GM08714 (cell line): ENCODE data around the gene RALGAPB.
"Not testable (repeated sequence)": the region's sequence is repeated elsewhere in the genome, so short reads cannot be mapped to it uniquely, and the experiment has no call there.

Experiments
- H3K4me3 ChIP-seq: fragments of 200-500 bp; sonication (Bioruptor generic); 2 replicates; pipeline ENCODE4 v1.5.1; 2014; ENCODE audit warnings: mild to moderate bottlenecking, low read length, inconsistent platforms
- ZNF274 ChIP-seq: IDR thresholded peaks from 2 replicates; pipeline ENCODE4 v1.6.1; 2012; ENCODE audit warnings: mild to moderate bottlenecking, low read depth, low read length

RALGAPB gene

DNA sequence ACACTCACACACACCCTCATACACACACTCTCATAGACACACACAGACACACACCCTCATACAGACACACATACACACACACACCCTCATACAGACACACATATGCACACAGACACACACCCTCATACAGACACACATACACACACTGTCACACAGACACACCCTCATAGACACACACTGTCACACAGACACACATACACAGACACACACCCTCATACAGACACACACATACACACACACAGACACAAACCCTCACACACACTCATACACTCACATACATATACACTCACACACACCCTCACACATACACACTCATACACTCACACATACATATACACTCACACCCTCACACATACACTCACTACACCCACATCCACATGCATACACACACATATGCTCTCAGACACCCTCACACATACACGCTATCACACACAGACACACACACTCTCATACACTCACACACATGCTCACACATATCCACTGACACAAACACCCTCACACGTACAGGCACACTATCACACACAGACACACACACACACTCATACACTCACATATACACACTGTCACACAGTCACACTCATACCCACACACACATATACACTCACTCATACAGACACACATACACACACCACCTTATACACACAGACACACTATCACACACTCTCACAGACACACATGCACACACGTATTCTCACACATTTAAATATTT, 117.5 kb downstream of the RALGAPB start:
- TF ChIP-seq ZNF274 = no peak
- no peak overlapping the region for H3K4me3 ChIP-seq

DNA sequence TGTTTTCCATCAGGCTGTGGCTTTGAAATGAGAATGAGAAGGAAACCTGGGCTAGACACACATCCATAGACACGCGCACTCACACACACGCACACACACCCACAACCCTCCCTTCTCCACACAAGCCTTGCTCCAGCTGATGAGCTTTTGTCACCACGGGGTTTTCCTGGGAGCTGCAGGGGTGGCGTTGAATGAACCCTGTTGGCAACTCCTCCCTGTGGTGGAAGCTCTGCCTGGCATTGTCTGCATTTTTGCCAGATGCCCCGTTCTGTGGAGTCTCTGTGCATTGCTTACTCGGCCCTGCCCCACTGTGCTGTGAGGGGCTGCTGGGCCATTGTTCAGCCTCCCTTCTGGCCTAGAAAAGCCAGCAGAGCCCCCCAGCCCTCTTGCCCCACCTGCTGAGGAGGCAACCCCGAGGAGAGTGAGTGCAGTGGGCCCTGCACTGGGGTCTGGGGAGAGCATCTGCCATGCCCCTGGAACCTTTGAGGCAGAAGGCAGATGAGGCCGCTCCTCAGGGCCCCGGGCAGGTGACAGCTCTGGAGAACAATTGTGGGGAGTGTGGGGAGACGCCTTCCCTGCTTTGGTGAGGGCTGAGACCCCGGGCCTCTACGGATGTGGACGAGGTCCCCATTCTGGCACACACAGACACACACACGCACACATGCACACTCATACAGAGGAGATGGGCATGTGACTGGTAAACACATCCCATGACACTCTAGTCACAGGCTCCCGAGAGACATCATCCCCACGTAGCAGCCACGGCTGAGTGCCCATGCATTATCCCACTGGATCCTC, 118.2 kb downstream of the RALGAPB start:
- no peak for TF ChIP-seq ZNF274
- H3K4me3 ChIP-seq = no peak overlapping the region

DNA sequence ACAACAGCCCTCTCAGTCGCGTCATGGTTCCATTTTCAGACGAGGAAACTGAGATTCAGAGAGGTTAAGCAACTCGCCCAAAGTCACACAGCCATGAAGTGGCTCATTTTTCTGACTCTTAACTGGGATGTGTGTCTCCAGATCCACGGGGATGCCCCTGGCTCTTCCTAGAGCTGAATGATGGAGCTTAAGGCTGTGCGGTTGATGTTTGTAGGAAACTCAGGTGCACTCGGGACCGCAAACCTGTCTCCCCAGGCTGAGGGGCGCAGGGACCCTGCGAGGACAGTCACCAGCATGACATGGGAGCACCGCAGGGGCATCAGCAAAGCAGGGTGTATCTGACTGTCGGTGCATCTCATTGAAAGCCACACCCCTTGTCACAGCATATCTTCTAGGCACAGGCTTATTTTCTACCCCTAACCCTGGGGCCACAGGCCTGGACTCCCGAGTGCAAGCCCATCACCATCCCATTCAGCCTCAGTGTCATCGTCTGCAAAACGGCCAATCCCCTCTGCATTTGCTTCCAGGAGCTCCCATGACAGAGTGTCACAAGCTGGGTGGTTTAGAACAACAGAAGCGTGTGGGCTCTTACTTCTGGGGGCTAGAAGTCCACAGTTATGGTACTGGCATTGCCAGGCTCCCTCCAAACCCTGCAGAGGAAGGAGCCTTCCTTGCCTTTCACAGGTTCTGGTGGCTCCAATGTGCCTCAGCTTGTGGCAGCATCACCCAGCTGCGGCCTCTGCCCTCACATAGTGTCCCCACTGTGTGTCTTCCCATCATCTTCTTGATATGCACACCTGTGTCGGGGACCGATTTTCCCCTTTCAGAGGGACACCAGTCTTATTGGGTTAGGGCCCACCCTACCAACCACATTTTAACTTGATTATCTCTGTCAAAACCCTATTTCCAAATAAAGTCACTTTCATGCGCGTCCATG, 119.1 kb downstream of the RALGAPB start:
- no peak overlapping the region for H3K4me3 ChIP-seq
- TF ChIP-seq ZNF274 = no peak

DNA sequence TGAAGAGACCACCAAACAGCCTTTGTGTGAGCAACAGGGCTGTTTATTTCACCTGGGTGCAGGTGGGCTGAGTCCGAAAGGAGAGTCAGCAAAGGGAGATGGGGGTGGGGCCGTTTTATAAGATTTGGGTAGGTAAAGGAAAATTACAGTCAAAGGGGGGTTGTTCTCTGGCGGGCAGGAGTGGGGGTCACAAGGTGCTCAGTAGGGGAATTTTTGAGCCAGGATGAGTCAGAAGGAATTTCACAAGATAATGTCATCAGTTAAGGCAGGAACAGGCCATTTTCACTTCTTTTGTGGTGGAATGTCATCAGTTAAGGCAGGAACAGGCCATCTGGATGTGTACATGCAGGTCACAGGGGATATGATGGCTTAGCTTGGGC, 119.8 kb downstream of the RALGAPB start:
- H3K4me3 ChIP-seq = not testable (repeated sequence)

DNA sequence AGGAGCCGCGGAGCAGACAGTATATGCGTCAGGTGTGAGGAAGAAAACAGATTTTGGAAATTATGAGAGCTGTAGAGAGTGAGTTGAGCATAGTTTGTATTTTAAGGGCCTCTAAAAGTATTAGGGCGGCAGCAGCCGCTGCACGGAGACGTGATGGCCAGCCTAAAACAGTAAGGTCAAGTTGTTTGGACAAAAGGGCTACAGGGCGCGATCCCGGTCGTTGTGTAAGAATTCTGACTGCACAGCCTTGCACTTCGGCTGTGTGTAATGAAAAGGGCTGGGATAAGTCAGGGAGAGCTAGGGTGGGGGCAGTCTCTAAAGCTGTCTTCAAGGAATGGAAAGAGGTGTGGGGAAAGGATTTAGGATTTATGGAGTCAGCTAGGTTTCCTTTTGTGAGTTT, 121.6 kb downstream of the RALGAPB start:
- H3K4me3 ChIP-seq = not testable (repeated sequence)

DNA sequence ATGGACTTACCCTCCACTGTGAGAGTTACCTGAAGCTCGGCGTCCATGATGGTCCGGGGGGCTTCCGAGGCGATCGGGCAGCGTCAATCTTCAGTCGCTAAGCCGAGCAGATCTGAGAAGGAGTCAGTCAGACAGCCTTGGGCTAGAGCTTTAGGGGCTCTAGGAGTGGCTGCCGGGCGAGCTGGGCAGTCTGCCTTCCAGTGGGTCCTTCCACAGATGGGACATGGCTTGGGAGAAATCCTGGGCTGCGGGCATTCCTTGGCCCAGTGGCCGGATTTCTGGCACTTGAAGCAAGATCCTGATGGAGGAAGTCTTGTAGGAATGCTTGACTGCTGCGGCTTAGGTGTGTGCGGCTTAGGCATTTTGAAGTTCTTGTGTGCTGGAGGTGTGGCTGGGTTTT, 123.2 kb downstream of the RALGAPB start:
- H3K4me3 ChIP-seq = not testable (repeated sequence)

DNA sequence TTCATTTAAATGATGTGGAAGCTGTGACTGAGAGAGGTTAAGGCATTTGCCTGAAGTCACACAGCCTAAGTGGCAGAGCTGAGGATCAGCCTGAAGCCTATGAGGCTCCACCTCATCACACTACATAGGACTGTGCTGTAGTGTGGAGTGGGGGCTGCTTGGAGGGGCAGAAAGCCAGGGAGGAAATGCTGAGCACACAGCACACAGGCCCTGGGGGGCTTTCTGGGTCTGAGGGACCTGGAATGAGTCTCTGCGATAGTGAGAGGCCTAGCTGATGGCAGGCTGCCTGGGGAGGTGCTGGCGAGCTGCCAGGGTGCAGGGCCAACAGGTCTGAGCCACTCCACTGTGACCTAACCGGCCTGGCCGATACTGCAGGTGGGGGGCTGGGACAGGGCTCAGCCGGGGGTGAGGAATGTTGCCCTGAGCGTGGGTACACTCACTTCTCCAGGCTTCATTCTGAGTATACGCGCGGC, 126.8 kb downstream of the RALGAPB start:
- TF ChIP-seq ZNF274 = no peak
- H3K4me3 ChIP-seq = no peak overlapping the region

DNA sequence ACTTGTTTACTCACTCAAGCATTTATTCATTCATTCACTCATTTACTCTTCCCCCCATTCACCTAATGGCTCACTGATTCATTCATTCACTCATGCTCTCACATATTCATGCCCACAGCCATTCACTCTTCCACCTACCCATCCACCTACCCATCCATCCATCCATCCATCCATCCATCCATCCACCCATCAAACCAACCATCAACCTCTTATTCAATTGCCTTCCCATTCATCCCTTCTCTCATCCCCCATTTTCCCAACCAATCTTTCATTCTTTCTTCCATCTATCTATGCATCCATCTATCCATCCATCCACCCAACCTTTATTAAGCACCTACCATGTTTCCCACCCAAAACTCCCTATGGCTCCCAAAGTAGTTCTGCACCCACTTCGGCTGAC, 127.4 kb downstream of the RALGAPB start:
- TF ChIP-seq ZNF274 = no peak
- H3K4me3 ChIP-seq = no peak overlapping the region

DNA sequence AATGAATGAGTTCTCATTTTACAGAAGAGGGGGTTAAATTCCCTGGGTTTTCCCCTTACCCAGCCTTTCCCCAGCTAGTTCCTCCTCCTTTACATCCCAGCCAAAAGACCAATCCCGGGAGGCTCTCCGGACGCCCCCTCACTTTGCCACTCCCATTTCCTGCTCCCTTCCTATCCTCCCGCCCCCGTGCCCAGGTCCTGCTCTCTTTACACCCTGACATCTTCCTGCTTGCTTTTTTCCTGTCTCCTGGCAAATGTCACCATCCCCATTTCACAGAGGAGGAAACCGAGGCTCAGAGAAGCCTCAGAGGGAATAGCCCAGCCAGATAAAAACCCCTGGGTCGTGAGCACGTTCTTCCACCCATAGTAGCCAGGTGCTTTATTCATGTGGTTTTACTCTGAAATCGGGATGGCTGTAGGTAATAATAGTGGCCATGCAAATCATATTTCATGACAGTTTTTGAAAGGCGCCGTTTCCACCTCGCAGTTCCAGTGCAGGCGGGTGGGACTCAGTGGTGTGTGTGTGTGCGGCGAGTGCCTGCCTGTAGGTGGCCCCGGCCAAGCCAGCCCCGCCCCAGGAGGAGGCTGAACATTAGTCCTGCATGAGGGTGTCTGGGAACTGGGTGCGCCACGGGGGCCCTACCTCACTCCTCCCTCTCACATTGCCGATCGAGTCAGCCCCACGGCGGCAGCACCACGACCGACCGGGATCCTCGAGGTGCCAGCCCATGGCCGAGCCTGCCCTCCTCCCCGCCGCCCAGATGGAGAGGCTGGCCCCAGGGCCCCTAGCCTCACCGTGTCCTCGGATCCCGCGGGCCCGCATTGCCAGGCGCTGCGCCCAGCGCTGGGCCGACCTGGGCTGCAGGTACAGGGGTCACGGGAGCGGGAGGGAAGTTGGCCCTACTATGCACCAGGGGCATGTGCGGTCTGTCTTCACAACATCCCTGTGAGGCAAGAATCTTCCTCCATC, 128.9 kb downstream of the RALGAPB start, which contains the start of gene ARHGAP40:
Gene ARHGAP40, plus strand, starts transcription at position 594 of the 969 bp plus-strand sequence.
- no peak for TF ChIP-seq ZNF274

DNA sequence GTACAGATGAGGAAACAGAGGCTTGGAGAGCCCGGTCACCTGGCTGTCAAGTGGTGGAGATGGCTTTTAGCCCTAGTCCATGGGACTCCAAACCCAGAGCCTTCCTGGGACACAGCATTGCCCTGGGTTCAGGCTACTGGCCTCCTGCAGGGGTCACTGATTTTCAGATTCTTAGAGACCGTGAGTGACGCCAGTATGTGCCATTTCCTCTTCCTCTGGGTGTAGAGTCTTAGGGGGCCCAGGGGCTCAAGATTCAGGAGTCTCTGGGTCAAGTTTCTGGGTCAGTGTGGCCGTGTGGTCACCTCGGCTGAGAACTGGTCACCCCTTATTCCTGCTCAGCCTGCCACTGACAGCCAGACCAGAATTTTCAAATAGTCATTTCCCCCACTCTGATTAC, 129.5 kb downstream of the RALGAPB start:
- no peak overlapping the region for H3K4me3 ChIP-seq

More for the DNA sequence above, 128.9 kb downstream of the RALGAPB start, which contains the start of gene ARHGAP40:
- no peak within 1 kb of the TSS for H3K4me3 ChIP-seq

DNA sequence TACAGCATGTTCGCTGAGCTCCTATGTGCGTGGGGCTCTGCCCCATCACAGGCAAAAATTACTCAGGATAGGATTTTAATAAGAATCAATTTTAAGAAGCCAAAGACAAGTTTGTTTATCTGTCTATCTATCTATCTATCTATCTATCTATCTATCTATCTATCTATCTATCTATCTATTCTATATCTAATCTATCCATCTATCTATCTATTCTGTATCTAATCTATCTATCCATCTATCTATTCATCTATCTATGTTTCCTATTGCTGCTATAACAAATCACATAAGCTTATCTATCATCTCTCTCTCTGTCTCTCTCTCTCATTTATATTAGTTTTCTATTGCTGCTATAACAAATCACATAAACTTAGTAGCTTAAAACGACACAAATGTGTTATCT, 130.6 kb downstream of the RALGAPB start:
- no peak overlapping the region for H3K4me3 ChIP-seq
- no peak for TF ChIP-seq ZNF274

More for the DNA sequence above, 129.5 kb downstream of the RALGAPB start:
- no peak for TF ChIP-seq ZNF274

DNA sequence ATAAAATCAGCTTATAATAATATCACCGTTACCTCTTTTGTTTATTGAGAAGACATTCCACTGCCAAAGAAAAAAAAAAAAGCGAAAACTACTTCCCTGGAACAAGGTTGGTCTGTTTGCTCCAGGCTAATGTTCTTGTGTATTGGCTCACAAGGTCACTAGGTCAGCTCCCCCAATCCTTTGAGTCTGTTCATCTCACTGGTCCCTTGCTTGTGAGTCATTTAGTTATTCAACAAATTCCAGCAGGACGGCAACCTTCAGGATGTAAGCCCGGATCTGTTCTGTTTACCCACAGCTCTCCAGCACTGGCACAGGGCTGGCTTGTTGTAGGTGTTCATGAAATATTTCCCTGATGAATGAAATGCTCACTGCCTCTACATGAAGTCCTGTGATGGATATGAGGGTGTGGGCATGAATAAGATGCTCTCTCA, 132.2 kb downstream of the RALGAPB start:
- H3K4me3 ChIP-seq = no peak overlapping the region
- no peak for TF ChIP-seq ZNF274

DNA sequence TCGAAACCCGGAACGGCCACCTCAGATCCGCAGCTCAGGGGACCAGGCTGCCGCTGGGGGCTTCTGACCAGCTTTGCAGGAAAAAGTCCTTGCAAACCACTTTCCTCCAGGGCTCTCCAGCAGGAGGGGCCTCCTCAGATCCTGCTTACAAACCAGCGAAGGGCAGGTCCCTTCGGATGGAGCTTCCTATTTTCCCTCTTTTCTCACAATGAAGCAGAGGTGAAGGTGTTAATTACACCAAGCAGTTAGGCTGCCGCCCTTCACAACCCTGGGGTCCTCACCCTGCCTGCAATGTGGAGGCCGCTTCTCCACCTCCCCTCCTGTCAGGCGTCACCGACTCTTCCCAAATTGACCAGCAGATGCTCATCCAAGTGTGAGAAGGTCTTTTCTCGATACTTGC, 134.7 kb downstream of the RALGAPB start:
- H3K4me3 ChIP-seq = no peak overlapping the region
- TF ChIP-seq ZNF274 = no peak
